Endothelial cell of umbilical vein (primary cell): Measurements from ENCODE around the gene NUAK1. TPM values are rescaled to one million over a fixed set of nuclear protein-coding genes. Genes with fewer than 3 reads are reported as not detected.

Experiments used
- BruUV-seq: library from RNA; stranded (reverse); fragments of 400-500 nt; replicated peaks from 2 replicates; lab custom pipeline; 2021; lab: Mats Ljungman, UMichigan
- CTCF ChIA-PET: fragments of 300-600, 350-600 bp; sonication (Branson Sonifier 250); formaldehyde crosslinking; loops from one replicate; lab custom pipeline; 2021; ENCODE audit warnings: antibody characterized with exemption, inconsistent platforms; lab: Charles Lee
- POLR2A ChIA-PET: fragments of 300-600, 350-600 bp; sonication (Branson Sonifier 250); formaldehyde crosslinking; loops from one replicate; lab custom pipeline; 2021; ENCODE audit warnings: antibody characterized with exemption, inconsistent platforms; lab: Charles Lee
- DNase-seq: peaks from one replicate; pipeline ENCODE4 v3.0.0-alpha.2; 2011; ENCODE audit warnings: low read depth, low spot score
- FAIRE-seq: peaks from 2 replicates; lab custom pipeline; 2011; peaks lifted over from hg19 to GRCh38; lab: Jason Lieb, UNC
- H2AFZ ChIP-seq: 2 replicates; pipeline ENCODE4 v1.6.0; 2012; ENCODE audit warnings: low read depth, low read length, control low read depth, inconsistent platforms
- H3K27ac ChIP-seq: 2 replicates; pipeline ENCODE4 v1.5.1; 2011; ENCODE audit warnings: low read depth, mild to moderate bottlenecking, control low read depth, low read length, moderate library complexity; ENCODE audit not compliant: insufficient read depth
- H3K27me3 ChIP-seq, 2 experiments: 2 replicates each; pipeline versions ENCODE4 v1.6.0 to v1.6.1; 2011; ENCODE audit warnings: low read length in 2 of 2, mixed read lengths in 1 of 2; ENCODE audit not compliant: control insufficient read depth in 2 of 2, insufficient read depth in 2 of 2
- H3K36me3 ChIP-seq, 2 experiments: 2 replicates in 1 of 2; 3 replicates in 1 of 2; pipeline ENCODE4 v1.5.1; 2011; ENCODE audit warnings: low read length in 2 of 2, mild to moderate bottlenecking in 1 of 2, moderate library complexity in 1 of 2; ENCODE audit not compliant: control insufficient read depth in 2 of 2, insufficient read depth in 2 of 2; ENCODE audit errors: extremely low read depth in 1 of 2
- H3K4me1 ChIP-seq: 3 replicates; pipeline ENCODE4 v1.5.1; 2011; ENCODE audit warnings: mild to moderate bottlenecking, low read length; ENCODE audit not compliant: control insufficient read depth, insufficient read depth; ENCODE audit errors: extremely low read depth
- H3K4me2 ChIP-seq: 2 replicates; pipeline ENCODE4 v1.6.1; 2011; ENCODE audit warnings: low read length, control low read depth, mixed read lengths; ENCODE audit not compliant: insufficient read depth
- H3K4me3 ChIP-seq, 3 experiments: fragments of 200-600 bp in 1 of 3; sonication (generic), shearing (Covaris generic) in 1 of 3; replicated peaks in 1 of 3; 2 replicates each; pipeline ENCODE4 v1.5.1; 2011 to 2016; ENCODE audit warnings: control low read depth in 3 of 3, low read length in 3 of 3, mild to moderate bottlenecking in 2 of 3, inconsistent platforms in 1 of 3, low read depth in 1 of 3, moderate library complexity in 1 of 3; ENCODE audit not compliant: insufficient read depth in 1 of 3
- H3K79me2 ChIP-seq: 2 replicates; pipeline ENCODE4 v1.6.0; 2012; ENCODE audit warnings: low read length, inconsistent platforms; ENCODE audit not compliant: control insufficient read depth, insufficient read depth
- H3K9ac ChIP-seq: replicated peaks from 2 replicates; pipeline ENCODE3; 2011; ENCODE audit warnings: low read length, control low read depth; ENCODE audit not compliant: insufficient read depth; ENCODE audit errors: extremely low read depth
- H3K9me1 ChIP-seq: replicated peaks from 3 replicates; pipeline ENCODE4 v1.6.0; 2011; ENCODE audit warnings: mild to moderate bottlenecking, low read length; ENCODE audit not compliant: control insufficient read depth, insufficient read depth; ENCODE audit errors: extremely low read depth
- H3K9me3 ChIP-seq: replicated peaks from 2 replicates; pipeline ENCODE4 v1.5.1; 2012; ENCODE audit warnings: low read length, inconsistent platforms; ENCODE audit not compliant: control insufficient read depth, insufficient read depth
- H4K20me1 ChIP-seq: replicated peaks from 2 replicates; pipeline ENCODE3; 2011; ENCODE audit warnings: mild to moderate bottlenecking, low read length; ENCODE audit not compliant: control insufficient read depth, insufficient read depth; ENCODE audit errors: extremely low read depth
- CTCF ChIP-seq, 2 donors: IDR thresholded peaks; 1 replicate in 1 of 2; 2 replicates in 1 of 2; pipeline ENCODE4 v1.5.1; 2011; ENCODE audit warnings: low read length in 2 of 2, mild to moderate bottlenecking in 2 of 2, moderate library complexity in 2 of 2, control low read depth in 1 of 2, inconsistent platforms in 1 of 2, low read depth in 1 of 2; ENCODE audit not compliant: insufficient read depth in 1 of 2; ENCODE audit errors: extremely low read depth in 1 of 2
- EZH2 ChIP-seq: IDR thresholded peaks from 2 replicates; pipeline ENCODE4 v1.6.1; 2012; ENCODE audit warnings: borderline replicate concordance, low read depth, mild to moderate bottlenecking, moderate library complexity, low read length, inconsistent platforms; ENCODE audit not compliant: severe bottlenecking
- FOS ChIP-seq: IDR thresholded peaks from 2 replicates; pipeline ENCODE4 v1.6.1; 2011; ENCODE audit warnings: mild to moderate bottlenecking, low read length, moderate library complexity, borderline replicate concordance; ENCODE audit not compliant: insufficient read depth
- GATA2 ChIP-seq: IDR thresholded peaks from 2 replicates; pipeline ENCODE4 v1.7.0; 2011; ENCODE audit warnings: low read depth, mild to moderate bottlenecking, moderate library complexity, mixed read lengths, low read length; ENCODE audit not compliant: insufficient read length, insufficient read depth
- JUN ChIP-seq: IDR thresholded peaks from 2 replicates; pipeline ENCODE4 v1.6.1; 2011; ENCODE audit warnings: borderline replicate concordance, low read depth; ENCODE audit not compliant: insufficient read length, insufficient read depth
- MAX ChIP-seq: IDR thresholded peaks from 2 replicates; pipeline ENCODE4 v1.6.1; 2011; ENCODE audit not compliant: insufficient read depth, insufficient read length
- MYC ChIP-seq: IDR thresholded peaks from one replicate; pipeline ENCODE4 v1.6.1; 2011; ENCODE audit warnings: mild to moderate bottlenecking, low read depth, low read length
- POLR2A ChIP-seq: IDR thresholded peaks from 2 replicates; pipeline ENCODE4 v1.6.1; 2012; ENCODE audit warnings: low read depth, mild to moderate bottlenecking, control low read depth, low read length
- POLR2AphosphoS5 ChIP-seq: IDR thresholded peaks from 2 replicates; pipeline ENCODE4 v1.6.1; 2012; ENCODE audit warnings: low read depth, mild to moderate bottlenecking, control low read depth, low read length, moderate library complexity; ENCODE audit not compliant: insufficient read depth
- dilution Hi-C: fragments of 300-500 bp; cut with MboI; formaldehyde crosslinking; loops from one replicate; pipeline ENCODE4 v1.15.0; 2019; ENCODE audit warnings: low sequenced_read_pairs; ENCODE audit not compliant: extremely low pct_ligation_motif_present
- intact Hi-C: fragments of 100-400 bp; cut with micrococcal nuclease; formaldehyde crosslinking; loops from one replicate; pipeline ENCODE4 v1.10.0; 2022
- polyA plus RNA-seq, 4 experiments: library from polyadenylated mRNA; depleted of rRNA in 3 of 4; stranded (reverse) in 3 of 4; unstranded in 1 of 4; fragments of >200 nt; gene quantifications; 2 replicates each; pipeline versions ENCODE4 v1.2.1 to v1.2.3, GENCODE V29; 2011 to 2012; ENCODE audit warnings: missing spikeins in 1 of 4
- total RNA-seq: library from RNA; stranded (reverse); gene quantifications from 2 replicates; pipeline ENCODE4 v1.2.3, GENCODE V29; 2021

NUAK1 gene
- total and polyA plus RNA-seq, 2 donors (not counting 3 experiments of a cell fraction or from before 2014, with no cell fraction given), result 34.2 to 39.7 TPM

- Histone ChIP-seq H3K36me3 (no peaks in the 10 kb centered on the region), H3K27ac (no peak overlapping the region), H2AFZ (no peak overlapping the region), H3K79me2 (no peaks in the 10 kb centered on the region), H4K20me1 (no peaks in the 10 kb centered on the region), H3K9me1 (no peaks in the 10 kb centered on the region), H3K4me3 (no peak overlapping the region), H3K9me3 (no peaks in the 10 kb centered on the region), H3K4me2 (no peak overlapping the region), H3K4me1 (no peaks in the 10 kb centered on the region), H3K27me3 (no peaks in the 10 kb centered on the region), H3K9ac (no peak overlapping the region)
- TF ChIP-seq MYC (no peak), MAX (no peak), EZH2 (no peak), POLR2A (no peak), POLR2AphosphoS5 (no peak), JUN (no peak), FOS (no peak), GATA2 (no peak), CTCF (IDR thresholded peaks at IDR 0.05; ENCODE audit: extremely low read depth in 1 of 2, insufficient read depth in 1 of 2, low read depth in 1 of 2, low read length in 2 of 2) (no peak)
- ChIA-PET CTCF (no interaction called here), POLR2A (no interaction called here)
- BruUV-seq, result no TSS peak
- DNase-seq (no peak), FAIRE-seq (no peak)
- dilution Hi-C loops (no loop called here), intact Hi-C loops (no loop called here)
Observed at GRCh38 chr12:106051853-106052531, 86.8 kb downstream of the NUAK1 start.
